Stimulated activated CD8-positive, alpha-beta memory T cell treated with anti-CD3 and anti-CD28 coated beads, Interleukin-4, amount 100 ng/mL, for 1 hour (primary cell): Measurements from ENCODE around the gene MEST.
"Not testable (repeated sequence)": the region's sequence is repeated elsewhere in the genome, so short reads cannot be mapped to it uniquely, and the experiment has no call there.

ENCODE experiments used
- DNase-seq, 2 donors: peaks; one replicate each; pipeline ENCODE4 v3.0.0-alpha.2; 2020; ENCODE audit warnings: low read depth in 2 of 2, low spot score in 1 of 2

Gene MEST

GRCh38 chr7:130483031-130483430 lies 8.9 kb upstream of the MEST start:
- no peak for DNase-seq

- DNase-seq = no peak
Measured at GRCh38 chr7:130485734-130486113, 6.2 kb upstream of the MEST start.

GRCh38 chr7:130486114-130486953 lies 5.6 kb upstream of the MEST start:
- no peak for DNase-seq

GRCh38 chr7:130486954-130487436 lies 4.9 kb upstream of the MEST start:
- no peak for DNase-seq

GRCh38 chr7:130488392-130489139 lies 3.3 kb upstream of the MEST start:
- no peak for DNase-seq

- DNase-seq = no peak
Measured at GRCh38 chr7:130489140-130489983, 2.5 kb upstream of the MEST start.

- no peak for DNase-seq
Measured at GRCh38 chr7:130490311-130490791, 1.5 kb upstream of the MEST start.

- DNase-seq = no peak
Measured at GRCh38 chr7:130490888-130491804, 739 bp upstream of the MEST start.

GRCh38 chr7:130492523-130493274 lies 814 bp downstream of the MEST start:
- DNase-seq = no peak

- DNase-seq = no peak
Measured at GRCh38 chr7:130493275-130493873, 1.5 kb downstream of the MEST start.

GRCh38 chr7:130494431-130494858 lies 2.6 kb downstream of the MEST start:
- DNase-seq = no peak

- no peak for DNase-seq
Measured at GRCh38 chr7:130500463-130500862, 8.6 kb downstream of the MEST start.

- DNase-seq = no peak
Measured at GRCh38 chr7:130500910-130501309, 9.0 kb downstream of the MEST start.

GRCh38 chr7:130505753-130506152 lies 13.9 kb downstream of the MEST start:
- DNase-seq = no peak

GRCh38 chr7:130506358-130506757 lies 14.5 kb downstream of the MEST start:
- no peak for DNase-seq

- DNase-seq = not testable (repeated sequence)
Measured at GRCh38 chr7:130512038-130512437, 20.2 kb downstream of the MEST start.

- no peak for DNase-seq
Measured at GRCh38 chr7:130513447-130513846, 21.6 kb downstream of the MEST start.

GRCh38 chr7:130515315-130516040 lies 23.6 kb downstream of the MEST start:
- no peak for DNase-seq
